Raji (cell line): ENCODE data around the gene TAAR8.

Experiments
- POLR2A ChIP-seq: IDR thresholded peaks from 2 replicates; pipeline ENCODE4 v1.6.1; 2011; ENCODE audit warnings: low read depth, low read length, control low read depth; ENCODE audit not compliant: insufficient read depth

The TAAR8 gene

DNA sequence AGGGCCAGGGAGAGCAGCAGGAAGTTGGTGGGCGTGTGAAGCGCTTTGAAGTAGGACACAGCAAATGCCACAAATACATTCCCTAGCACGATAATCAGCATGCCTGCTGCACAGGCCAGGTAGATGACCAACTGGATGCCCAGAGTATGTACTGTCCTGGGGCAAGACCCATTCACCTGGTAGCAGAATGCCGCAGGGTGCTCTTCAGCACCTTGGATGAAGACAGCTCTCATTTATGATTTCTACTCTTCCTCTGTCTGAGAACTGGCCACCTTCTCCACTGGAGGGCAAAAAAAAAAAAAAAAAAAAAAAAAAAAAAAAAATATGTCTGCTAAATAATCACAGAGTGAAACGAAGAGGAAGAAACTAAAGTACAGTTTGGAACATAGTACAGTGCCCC is 37.0 kb downstream of the TAAR8 start, which contains the start of gene TAAR5:
TSS of gene TAAR5 (minus strand) at position 288 of the 400 bp plus-strand sequence. CDS start at position 233, 55 bp downstream.
- TF ChIP-seq POLR2A = no peak

DNA sequence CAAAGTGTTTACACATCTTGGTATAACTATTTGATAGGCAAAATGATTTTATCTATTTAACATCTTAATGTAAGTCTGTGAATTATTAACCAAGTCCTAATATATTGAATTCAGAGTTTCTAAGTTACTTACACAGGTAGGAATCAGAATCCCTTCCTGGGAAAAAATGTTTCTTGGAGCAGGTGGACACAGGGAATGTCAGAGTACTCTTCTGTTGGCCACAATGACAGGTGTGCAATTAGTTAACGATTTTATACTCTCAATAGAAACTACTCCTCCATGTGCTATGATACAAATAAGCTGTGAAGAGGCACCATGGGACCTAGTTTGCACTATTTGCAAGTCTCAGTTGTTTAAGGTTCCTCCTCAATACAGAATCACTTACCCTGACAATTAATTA is 37.9 kb downstream of the TAAR8 start:
- no peak for TF ChIP-seq POLR2A

DNA sequence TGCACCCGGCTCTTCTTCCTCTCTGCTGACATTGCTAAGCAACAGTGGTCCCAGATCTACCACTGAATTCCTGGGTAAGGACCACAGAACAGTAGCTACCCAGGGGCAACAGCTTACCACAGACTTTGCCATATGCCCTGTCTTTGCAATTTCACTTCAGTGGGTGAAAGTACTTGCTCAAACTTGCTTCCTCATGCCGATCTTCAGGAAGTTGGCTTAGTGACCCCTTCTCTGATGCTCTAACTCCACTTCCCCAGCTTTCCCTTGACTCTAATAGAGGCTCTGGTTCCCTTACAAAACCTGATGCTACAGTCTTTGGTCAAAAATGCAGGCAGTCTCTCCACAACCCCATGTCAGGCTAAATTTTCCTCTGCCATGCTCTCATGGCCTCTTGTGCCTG is 40.4 kb downstream of the TAAR8 start:
- TF ChIP-seq POLR2A = no peak

DNA sequence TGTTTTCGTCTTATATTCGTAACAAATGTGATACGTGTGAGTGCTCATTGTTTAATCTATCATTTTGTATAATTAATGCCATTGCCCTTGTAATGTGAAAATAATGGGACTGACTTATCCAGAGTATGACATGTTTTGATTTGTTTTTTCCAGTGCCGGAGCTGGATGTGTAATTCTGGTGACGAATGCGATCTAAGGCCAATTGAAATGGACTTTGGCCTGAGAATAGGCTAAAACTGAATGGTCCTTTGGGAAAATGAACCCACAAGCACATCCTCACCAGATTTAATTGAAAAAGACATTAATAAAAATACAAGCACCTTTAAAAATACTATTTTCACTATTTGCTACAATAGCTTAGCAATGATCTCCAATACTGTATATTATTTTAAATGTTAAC is 43.7 kb downstream of the TAAR8 start:
- TF ChIP-seq POLR2A = no peak

DNA sequence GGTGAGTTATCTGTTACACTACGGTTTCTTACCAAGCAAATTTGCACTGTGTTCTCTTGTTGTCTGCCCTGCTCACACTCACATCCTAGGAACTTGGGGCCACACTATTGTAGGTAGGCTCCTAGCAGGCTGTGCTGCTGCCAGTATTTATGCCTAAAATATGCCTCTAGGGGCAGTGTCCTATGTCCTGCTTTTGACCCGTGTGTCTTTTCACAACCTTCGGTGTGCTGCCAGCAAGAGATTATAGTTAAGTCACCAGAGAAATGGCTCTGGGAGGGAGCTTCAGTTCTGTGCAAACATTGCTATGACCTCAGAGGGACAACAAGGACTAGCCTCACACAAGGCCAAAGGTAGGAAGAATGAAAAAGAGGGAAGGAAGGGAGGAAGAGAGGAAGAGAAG is 46.0 kb downstream of the TAAR8 start:
- no peak for TF ChIP-seq POLR2A
